ENCODE measurements around the gene SVIL.

- TF ChIP-seq CTCF (conservative IDR thresholded peaks at IDR 0.05 in 1 of 2, IDR thresholded peaks at IDR 0.05 in 1 of 2; ENCODE audit: low read depth in 1 of 2, low read length in 2 of 2) (no peak), EZH2 (IDR thresholded peaks at IDR 0.05; ENCODE audit: low read length, missing control alignments) (no peak)
Observed at GRCh38 chr10:29657719-29658274, 23.0 kb upstream of the SVIL start.

All from fibroblast of lung (primary cell).